GM19455 (cell line): Measurements from ENCODE around the gene LRRC23.
A peak's percentile ranks its signal among the peaks of the same experiment; 100 is the strongest.

Experiments used
- ATAC-seq: cut with Tn5 transposase; IDR thresholded peaks from one replicate; pipeline ENCODE4 v1.9.1; 2021; ENCODE audit not compliant: unreplicated experiment

LRRC23 gene

DNA sequence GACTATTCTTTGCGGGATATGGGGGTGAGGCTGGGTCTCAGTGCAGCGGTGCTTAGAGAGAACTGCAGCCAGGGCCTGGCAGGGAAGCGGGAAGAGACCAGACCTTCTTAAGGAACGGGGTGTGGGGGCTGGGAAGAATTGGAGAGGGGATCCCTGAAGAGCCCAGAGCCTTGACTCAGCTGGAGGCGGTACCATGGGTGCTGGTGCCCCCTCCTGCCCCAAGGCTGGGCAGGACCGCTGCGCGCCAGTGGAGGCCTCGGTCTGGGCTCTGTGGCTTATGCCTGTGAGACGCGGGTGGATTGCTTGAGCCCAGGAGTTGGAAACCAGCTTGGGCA, 37.7 kb downstream of the LRRC23 start:
- no peak for ATAC-seq

DNA sequence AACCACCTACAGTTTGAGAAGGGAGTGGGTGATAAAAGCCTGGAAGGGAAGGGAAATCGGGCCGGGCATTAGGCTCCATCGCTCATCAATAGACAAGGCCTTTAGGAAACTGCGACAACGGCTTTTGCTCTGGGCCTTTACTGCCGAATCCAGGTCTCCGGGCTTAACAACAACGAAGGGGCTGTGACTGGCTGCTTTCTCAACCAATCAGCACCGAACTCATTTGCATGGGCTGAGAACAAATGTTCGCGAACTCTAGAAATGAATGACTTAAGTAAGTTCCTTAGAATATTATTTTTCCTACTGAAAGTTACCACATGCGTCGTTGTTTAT, 38.7 kb downstream of the LRRC23 start:
- peak; percentile 21 for ATAC-seq

DNA sequence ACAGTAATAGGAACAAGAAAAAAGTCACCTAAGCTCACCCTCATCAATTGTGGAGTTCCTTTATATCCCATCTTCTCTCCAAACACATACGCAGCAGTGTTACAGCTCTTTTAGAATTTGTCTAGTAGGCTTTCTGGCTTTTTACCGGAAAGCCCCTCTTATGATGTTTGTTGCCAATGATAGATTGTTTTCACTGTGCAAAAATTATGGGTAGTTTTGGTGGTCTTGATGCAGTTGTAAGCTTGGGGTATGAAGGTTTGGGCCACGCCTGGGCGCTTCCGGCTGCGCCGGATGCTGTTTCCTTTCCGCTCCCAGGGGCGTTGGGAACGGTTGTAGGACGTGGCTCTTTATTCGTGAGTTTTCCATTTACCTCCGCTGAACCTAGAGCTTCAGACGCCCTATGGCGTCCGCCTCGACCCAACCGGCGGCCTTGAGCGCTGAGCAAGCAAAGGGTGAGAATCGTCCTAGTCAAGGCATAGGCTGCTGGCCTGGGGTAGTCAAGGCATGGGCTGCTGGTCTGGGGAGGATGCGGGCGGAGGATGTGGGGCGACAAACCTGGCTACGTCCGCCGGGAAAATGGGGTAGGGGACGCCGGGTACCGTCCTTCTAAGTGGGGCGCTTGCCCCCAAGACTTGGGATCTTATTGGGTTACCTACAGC, 39.2 kb downstream of the LRRC23 start, which contains the start of the genes C12orf57 and RNU7-1:
C12orf57 (plus strand) TSS at position 301 of the 659 bp plus-strand sequence; CDS start at position 401, 100 bp downstream.
RNU7-1 (plus strand) TSS at position 95 of the 659 bp plus-strand sequence.
- ATAC-seq = peak; percentile 45

DNA sequence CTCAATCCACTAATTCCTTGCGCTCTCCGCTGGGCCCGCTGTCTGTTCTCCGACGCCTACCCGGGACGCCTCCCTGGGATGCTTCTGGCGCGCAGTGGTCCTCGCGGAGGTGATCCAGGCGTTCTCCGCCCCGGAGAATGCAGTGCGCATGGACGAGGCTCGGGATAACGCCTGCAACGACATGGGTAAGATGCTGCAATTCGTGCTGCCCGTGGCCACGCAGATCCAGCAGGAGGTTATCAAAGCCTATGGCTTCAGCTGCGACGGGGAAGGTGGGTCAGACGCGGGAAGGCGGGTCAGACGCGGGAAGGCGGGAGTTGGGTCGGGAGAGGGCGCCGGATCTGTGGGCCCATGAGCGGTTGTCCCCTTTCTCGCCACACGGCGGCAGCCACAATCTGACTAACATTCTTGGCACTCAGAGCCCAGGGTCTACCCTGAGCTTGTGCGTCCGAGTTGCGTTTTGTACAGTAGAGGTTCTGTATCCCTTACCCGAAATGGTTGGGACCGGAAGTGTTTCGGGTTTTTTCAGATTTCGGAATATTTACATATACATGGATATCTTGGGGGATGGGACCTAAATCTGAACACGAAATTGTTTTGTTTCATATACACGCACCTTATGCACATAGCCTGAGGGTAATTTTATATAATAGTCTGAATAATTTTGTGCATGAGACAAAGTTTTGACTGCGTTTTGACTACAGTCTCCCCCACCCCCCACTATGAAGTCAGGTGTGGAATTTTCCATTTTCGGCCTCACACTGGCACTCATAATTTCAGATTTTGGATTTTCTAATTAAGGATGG, 40.0 kb downstream of the LRRC23 start:
- ATAC-seq = peak; percentile 40

DNA sequence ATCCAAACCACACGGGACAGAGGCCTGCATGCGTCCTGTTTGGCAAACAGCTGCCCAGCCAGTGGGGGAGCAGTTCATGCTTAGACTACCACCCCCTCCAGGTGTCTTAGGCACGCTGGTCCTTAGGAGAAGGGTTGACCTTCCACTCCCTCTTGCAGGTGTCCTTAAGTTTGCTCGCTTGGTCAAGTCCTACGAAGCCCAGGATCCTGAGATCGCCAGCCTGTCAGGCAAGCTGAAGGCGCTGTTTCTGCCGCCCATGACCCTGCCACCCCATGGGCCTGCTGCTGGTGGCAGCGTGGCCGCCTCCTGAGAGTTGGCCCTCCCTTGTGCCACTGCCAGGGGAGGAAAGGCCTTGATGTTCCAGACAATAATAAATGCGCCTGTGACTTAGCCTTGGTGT, 41.0 kb downstream of the LRRC23 start:
- ATAC-seq = no peak

DNA sequence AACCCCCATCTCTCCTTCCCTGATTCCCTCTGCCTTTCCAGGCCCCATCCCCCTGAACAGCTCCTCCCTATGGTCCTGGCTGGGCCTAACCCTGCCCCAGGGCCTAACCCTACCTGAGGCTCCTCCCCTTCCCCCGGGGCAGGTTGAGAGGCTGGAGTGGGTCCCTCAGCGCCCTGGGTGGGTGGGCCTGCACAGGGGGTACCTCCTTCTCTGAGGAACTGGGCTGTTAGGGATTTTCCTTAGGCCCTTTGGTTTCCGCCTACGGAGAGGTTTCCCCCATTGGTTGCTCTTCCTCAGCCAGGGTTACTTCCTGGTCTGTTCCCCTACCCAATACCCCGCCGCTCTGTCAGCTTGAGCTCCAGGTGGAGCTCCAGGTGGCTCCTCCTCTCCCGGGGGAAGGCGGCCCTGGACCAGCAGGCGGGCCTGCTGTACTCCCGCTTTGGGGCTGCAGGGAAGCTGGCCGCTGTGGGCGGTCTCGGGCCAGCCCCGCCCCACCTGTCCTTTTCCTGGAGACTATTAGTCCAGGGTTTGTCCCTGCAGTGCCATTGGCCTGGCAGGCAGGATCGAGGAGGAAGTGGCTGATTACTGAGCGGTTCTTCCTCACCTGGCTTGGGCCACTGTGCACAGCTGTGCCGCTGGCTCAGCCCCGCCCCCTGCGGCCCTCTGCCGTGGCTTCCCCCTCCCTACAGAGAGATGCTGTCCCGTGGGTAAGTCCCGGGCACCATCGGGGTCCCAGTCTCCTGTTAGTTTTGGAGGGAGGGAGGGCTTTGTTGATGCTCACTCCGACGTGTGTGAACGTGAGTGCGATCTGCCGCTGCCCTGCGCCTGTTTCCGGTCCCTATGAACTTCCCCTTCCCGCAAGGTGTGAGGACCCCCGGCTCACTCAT, 41.7 kb downstream of the LRRC23 start:
- no peak for ATAC-seq

DNA sequence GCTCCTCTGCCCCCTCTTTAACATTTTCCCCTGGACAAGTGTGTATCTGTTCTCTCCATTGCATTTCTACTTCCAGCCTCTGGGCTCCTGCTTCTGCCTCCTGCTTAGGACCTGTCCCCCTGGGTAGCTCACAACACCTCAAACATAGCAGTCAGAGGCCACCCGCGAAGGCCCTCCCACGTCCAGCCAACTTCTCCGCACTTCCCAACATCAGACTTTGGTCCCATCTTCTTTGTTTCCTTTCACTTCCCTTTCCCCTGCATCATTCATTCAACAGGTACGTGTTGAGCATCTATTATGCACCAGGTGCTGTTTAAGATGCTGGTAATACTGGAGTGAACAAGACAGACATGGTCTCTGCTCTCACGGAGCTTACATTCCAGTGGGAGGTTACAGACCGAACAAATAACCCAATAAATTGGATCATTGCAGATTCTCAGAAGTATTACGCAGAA, 42.3 kb downstream of the LRRC23 start:
- ATAC-seq = no peak

DNA sequence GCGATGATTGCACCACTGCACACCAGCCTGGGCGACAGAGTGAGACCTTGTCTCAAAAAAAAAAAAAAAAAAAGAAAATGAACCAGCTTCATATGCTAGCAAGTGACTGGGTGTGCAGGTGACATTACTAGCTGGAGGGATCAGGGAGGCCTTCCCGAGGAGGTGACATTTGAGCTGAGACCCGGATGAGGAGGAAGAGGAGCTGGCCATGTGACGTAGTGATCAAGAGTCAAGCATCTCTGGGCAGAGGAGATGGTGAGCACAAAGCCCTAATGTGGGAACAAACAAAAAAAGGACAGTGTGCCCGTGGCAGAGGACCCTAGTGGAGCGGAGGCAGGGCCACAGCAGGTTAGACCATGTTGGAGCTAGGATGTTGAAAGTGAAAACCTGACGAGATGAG, 43.0 kb downstream of the LRRC23 start:
- no peak for ATAC-seq

DNA sequence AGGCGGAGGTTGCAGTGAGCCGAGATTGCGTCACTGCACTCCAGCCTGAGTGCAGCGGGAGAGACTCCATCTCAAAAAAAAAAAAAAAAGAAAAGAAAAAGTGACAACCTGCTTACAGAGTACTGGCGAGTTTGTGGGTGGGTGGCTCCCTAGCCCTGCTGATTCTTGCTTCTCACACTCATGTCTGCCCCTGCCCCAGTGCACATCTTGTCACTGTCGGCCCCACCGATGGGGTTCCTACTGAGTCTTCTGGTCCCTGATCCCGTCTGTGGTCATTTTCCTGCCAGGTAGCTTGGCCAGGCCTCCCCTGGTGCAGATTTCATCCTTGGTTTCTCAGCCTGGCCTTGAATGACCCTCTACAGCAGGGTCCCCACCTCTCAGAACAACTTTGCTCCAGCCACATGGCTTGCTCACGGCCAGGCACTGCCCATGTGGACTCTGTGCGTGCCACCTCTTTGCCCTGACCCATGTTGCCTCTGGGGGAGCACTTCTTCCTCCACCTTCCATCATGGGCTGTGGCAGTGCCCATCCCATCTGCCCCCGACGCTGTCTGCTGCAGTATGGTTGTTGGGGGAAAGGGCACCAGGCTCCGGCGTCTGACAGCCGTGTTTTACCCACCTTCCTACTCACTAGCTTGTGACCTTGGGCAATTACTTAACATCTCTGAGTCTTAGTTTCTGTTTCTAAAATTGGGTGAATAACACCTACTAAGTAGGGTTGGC, 44.4 kb downstream of the LRRC23 start:
- no peak for ATAC-seq

DNA sequence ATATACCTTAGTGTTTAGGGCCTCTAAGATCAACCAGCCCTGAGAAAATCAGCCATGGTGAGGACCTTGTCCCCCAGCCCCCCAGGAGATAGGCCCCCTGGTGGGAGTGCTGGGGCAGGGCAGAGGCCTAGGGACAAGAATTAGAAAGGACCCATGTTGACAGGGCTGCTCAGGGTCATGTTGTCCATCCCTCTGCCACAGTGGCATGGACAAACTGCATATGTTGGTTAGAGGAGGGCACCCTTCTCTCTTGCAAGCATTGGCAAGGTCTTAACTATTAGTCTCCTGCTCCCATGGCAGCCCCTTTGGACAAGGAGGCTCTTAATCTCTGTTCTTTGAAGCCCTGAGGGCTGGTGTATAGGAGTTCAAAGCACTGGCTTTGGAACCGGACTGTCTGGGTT, 45.8 kb downstream of the LRRC23 start:
- no peak for ATAC-seq

DNA sequence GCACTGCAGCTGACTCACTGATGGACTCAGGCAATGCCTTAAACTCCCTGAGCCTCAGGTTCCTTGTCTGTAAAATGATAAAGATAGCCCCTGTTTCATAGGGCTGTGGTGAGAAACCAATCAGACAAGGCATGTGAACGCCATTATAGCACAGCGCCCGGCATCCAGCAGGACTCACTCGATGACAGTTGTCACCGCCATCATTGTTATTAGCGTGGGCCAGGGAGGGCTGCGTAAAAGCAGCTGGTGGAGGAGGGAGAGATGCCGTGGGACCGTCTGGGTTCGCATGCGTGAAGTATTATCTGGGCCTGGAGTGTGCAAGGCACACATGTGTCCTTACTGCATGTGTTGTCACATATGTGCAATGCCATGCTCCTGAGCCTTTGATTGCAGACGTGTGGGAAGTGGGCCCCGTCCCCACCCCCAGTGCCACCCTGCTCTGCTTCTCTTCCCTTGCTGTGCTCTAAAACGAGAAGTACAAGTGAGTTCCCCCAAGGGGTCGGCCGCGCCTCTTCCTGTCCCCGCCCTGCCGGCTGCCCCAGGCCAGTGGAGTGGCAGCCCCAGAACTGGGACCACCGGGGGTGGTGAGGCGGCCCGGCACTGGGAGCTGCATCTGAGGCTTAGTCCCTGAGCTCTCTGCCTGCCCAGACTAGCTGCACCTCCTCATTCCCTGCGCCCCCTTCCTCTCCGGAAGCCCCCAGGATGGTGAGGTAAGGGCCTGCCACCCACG, 46.4 kb downstream of the LRRC23 start, which contains the start of gene PTPN6:
PTPN6 (plus strand) TSS at position 546 of the 730 bp plus-strand sequence; CDS start at position 703, 157 bp downstream.
- peak; percentile 20 for ATAC-seq

DNA sequence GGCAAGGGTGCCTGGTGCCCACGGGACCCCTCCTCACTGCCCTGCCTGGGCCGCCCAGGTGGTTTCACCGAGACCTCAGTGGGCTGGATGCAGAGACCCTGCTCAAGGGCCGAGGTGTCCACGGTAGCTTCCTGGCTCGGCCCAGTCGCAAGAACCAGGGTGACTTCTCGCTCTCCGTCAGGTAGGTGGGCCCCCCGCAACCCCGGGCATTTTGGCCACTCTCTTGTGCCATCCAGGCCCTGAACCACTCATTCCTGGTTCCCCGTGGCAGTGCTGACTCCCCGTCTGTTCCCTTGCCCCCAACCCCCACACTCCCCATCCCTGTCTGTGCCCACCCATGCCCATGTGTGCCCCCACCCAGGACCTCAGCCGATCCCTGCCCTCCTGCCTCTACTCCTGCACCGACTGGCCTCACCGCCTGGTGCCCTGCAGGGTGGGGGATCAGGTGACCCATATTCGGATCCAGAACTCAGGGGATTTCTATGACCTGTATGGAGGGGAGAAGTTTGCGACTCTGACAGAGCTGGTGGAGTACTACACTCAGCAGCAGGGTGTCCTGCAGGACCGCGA, 47.0 kb downstream of the LRRC23 start:
- no peak for ATAC-seq

DNA sequence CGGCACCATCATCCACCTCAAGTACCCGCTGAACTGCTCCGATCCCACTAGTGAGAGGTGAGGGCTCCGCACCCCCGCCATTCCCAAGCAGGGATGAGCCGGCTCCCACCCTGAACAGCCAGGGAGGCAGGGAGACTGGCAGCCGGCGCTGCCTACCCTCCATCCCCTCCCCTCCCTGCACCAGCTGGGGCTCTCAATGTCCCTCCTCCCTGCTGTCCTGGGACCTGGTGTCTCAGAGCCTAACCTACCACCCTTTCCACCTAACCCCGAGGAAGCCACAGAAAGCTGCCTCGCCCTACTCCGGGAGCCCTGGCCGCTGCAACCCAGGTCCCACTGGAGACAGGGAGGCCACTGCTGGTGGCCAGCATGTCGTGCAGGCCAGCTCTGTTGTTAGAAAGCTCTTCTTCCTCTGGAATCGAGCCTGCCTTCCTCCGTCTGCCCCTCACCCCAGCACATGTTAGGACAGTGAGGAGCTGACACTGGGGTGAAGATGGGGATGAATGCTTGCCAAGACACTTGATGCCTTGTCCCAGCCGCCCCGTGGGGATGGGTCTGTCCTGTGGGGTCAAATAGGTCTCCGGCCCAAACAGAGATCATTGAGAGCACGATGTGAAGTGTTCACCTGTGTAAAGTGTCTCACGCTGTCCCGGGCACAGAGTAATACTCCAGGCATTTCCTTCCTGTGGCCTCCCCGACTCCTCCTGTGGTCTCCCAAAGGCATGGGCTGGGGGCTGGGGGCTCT, 47.7 kb downstream of the LRRC23 start:
- ATAC-seq = no peak

DNA sequence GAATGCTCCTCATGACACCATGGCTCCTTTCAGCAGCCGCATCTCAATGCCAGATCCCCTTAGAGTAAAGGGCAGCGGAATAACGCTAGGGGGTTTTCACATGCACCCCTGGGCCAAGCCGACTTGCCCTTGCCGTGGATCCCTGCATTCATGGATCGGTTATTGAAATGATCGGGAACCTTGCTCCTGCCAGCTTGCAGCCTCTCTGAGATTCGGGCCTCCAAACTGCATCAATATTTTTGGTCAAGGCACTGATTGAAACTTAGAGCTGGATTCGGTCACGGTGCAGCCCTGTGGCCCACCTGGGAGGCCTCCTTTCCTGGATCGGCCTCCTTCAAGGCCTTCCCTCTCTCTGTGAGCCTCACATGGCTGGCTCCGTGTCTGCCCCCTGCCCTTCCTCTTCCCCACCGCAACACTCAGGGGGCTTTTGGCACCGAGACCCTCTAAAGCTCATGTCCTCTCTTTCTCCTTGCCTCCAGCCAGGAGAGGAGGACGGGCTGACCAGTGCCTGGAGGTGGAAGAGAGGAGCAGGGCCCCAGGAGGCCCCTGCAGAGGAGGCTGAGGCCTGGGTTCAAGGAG, 48.3 kb downstream of the LRRC23 start:
- no peak for ATAC-seq

DNA sequence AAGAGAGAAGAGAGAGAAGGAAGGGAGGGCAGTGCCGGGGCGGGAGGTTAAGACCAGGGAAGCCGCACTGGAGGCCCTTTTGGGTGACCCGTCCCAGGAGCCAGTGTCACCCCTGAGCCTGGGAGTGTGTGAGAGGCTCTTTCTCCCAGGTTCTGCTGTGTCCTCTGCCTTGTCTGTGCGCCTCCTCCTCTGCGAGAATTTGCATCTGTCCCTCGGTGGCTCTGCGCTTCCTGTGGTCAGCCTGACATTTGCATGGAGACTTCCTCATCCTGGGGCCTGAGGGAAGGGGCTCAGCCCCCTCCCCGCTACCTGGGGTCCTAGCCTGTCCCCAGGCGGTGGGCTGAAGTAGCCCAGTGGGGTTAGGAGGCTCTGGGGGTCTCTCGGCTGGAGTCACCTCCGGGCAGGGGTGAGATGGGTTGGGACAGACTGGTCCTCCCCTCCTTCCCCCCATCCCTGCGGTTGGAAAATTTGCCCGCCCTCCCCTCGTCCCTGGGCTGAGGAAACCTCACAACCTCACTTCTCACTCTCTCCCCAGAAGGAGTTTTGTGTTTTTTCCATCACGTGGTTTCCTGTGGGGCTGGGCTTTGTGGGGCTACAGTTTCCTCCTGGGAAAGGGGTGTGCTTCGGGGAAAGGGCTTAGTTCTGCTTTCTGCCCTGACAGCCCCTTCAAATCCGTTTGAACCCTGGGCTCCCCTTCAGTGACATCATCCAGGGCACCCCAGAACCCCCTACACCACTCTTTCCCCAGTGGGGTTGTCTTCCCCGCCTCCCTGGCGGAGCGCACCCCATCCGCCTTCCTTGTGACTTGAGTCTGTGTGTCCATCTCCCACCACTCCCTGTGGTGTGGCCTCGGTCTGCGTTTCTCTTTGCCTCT, 49.1 kb downstream of the LRRC23 start:
- ATAC-seq = peak; percentile 34

DNA sequence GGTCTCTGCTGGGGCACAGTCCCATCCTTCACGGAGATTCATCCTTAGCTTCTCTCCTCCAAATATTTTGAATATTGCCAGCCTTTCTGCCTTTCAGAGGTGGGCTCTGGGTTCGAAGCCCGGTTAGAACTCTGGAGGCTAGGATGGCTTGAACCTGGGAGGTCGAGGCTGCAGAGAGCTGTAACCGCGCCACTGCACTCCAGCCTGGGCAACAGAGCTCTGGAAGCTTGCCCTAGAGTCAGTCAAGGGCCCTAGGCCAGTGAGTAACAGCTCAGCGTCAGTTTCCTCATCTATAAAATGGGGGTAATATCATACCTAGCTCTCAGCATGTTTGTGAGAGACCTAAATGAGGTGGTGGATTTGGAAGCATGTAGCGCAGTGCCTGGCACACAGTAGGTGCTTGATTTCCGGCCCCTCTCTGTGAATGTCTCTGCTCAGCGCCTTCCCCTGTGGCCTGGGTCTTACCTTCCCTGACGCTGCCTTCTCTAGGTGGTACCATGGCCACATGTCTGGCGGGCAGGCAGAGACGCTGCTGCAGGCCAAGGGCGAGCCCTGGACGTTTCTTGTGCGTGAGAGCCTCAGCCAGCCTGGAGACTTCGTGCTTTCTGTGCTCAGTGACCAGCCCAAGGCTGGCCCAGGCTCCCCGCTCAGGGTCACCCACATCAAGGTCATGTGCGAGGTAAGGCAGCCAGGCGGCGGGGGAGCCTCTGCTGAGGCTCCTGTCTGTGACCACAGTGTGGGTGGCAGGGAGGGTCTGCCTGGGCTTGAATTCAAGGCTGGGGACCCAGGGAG, 49.9 kb downstream of the LRRC23 start:
- ATAC-seq = no peak
